ENCODE results near the gene MON1A. TPM values are rescaled to one million over a fixed set of nuclear protein-coding genes. Genes with fewer than 3 reads are reported as not detected.
"Not testable (repeated sequence)": the region's sequence is repeated elsewhere in the genome, so short reads cannot be mapped to it uniquely, and the experiment has no call there.

MON1A gene
- total and polyA plus RNA-seq, 2 experiments from 2014 or later, result 6.4 to 12.1 TPM

DNA sequence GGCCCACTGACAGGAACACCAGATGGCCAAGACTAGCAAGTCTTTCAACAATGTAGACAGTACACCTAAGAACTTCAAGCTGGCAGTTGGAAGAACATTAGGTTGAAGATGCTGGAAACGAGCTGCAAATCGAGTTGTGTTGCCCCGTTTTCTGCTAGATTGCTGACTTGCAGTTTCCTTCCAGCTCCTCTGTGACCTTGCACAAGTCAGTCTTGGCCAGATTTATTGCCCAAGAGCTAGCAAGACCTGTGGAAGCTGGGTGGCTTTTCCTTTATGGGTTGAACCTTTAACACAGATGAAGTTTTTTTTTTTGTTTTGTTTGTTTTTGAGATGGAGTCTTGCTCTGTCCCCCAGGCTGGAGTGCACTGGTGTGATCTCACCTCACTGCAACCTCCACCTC, 7.5 kb upstream of the MON1A start (continued):
- TF ChIP-seq, protein P1, sequence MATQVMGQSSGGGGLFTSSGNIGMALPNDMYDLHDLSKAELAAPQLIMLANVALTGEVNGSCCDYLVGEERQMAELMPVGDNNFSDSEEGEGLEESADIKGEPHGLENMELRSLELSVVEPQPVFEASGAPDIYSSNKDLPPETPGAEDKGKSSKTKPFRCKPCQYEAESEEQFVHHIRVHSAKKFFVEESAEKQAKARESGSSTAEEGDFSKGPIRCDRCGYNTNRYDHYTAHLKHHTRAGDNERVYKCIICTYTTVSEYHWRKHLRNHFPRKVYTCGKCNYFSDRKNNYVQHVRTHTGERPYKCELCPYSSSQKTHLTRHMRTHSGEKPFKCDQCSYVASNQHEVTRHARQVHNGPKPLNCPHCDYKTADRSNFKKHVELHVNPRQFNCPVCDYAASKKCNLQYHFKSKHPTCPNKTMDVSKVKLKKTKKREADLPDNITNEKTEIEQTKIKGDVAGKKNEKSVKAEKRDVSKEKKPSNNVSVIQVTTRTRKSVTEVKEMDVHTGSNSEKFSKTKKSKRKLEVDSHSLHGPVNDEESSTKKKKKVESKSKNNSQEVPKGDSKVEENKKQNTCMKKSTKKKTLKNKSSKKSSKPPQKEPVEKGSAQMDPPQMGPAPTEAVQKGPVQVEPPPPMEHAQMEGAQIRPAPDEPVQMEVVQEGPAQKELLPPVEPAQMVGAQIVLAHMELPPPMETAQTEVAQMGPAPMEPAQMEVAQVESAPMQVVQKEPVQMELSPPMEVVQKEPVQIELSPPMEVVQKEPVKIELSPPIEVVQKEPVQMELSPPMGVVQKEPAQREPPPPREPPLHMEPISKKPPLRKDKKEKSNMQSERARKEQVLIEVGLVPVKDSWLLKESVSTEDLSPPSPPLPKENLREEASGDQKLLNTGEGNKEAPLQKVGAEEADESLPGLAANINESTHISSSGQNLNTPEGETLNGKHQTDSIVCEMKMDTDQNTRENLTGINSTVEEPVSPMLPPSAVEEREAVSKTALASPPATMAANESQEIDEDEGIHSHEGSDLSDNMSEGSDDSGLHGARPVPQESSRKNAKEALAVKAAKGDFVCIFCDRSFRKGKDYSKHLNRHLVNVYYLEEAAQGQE (IDR thresholded peaks at IDR 0.05; ENCODE audit: unreplicated experiment), result no peak
- TF ChIP-seq EZH2 (IDR thresholded peaks at IDR 0.05; ENCODE audit: low read depth, unreplicated experiment) (no peak), ZNF114 (CRISPR knock-in tag; IDR thresholded peaks at IDR 0.05) (no peak), ZNF462 (CRISPR knock-in tag; IDR thresholded peaks at IDR 0.05) (no peak)

DNA sequence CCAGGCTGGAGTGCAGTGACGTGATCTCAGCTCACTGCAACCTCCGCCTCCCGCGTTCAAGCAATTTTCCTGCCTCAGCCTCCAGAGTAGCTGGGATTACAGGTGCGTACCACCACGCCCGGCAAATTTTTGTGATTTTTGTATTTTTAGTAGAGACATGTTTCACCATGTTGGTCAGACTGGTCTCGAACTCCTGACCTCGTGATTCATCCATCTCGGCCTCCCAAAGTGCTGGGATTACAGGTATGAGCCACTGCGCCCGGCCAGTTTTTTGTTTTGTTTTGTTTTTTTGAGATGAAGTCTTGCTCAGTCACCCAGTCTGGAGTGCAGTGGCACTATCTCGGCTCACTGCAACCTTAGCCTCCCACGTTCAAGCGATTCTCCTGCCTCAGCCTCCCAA, 2.7 kb upstream of the MON1A start:
- not testable (repeated sequence) for H3K27me3 ChIP-seq (ENCODE audit: insufficient read depth)

More for the DNA sequence above, 2.7 kb upstream of the MON1A start:
- not testable (repeated sequence) for H3K9me2 ChIP-seq (ENCODE audit: insufficient read depth); ATAC-seq; H3K9me3 Mint-ChIP-seq; H3K27ac ChIP-seq (ENCODE audit: low read depth); H3K79me2 ChIP-seq (replicated peaks; ENCODE audit: insufficient read depth); DNase-seq (ENCODE audit: low spot score); H3K4me3 ChIP-seq; H4K20me1 ChIP-seq (replicated peaks; ENCODE audit: insufficient read depth); H3K4me2 ChIP-seq; H2AFZ ChIP-seq; H3F3A ChIP-seq (replicated peaks; ENCODE audit: low read depth); H3K4me3 Mint-ChIP-seq; H3K36me3 ChIP-seq (ENCODE audit: insufficient read depth); H3K27ac Mint-ChIP-seq; H3K36me3 Mint-ChIP-seq (ENCODE audit: low read depth)
- peaks cover 19% of the 10 kb centered on the region for H3K4me1 ChIP-seq (ENCODE audit: insufficient read depth)
- Mint-ChIP-seq H3K27me3 (ENCODE audit: insufficient read depth, low read depth, poor library complexity) (peaks cover 15% of the 10 kb centered on the region), H3K4me1 (peaks cover 21% of the 10 kb centered on the region)

Data from GM23338 (cell line).